OCI-LY3 (cell line): ENCODE measurements around the gene SNAP47.

Experiments
- CTCF ChIP-seq: fragments of 200-600, 300-600 bp; sonication (generic); IDR thresholded peaks from 2 replicates; pipeline ENCODE4 v1.5.1; 2014; ENCODE audit warnings: antibody characterized with exemption, low read length, low read depth
- EZH2phosphoT487 ChIP-seq: fragments of 200-600 bp; shearing (Covaris generic); IDR thresholded peaks from 2 replicates; pipeline ENCODE4 v1.6.1; 2018; ENCODE audit warnings: antibody characterized with exemption, mixed run types, low read depth

- TF ChIP-seq CTCF (no peak), EZH2phosphoT487 (no peak)
These were observed 40.6 kb downstream of the SNAP47 start for GRCh38 chr1:227775841-227776240.
